ENCODE data around the gene PDIA6. TPM values are rescaled to one million over a fixed set of nuclear protein-coding genes. Genes with fewer than 3 reads are reported as not detected.
A peak's percentile ranks its signal among the peaks of the same experiment; 100 is the strongest.

PDIA6 gene
- total RNA-seq = 100 to 1,000 TPM; 402 to 408 TPM
- polyA plus RNA-seq (2013, experiment 1 of 2) = 325 TPM
- polyA plus RNA-seq (2013, experiment 2 of 2) = 329 TPM
- long read RNA-seq, experiment 1, transcript PDIA6-201 (13 exons, 2,338 nt) = major isoform, 122 of 296 reads
- long read RNA-seq, experiment 1, partial matches to known transcripts = 122 of 296 reads
- long read RNA-seq, experiment 1, other reads (novel, unspliced or antisense) = 52 of 296 reads
- long read RNA-seq, experiment 2, transcript PDIA6-201 (13 exons, 2,338 nt) = major isoform, 2,354 of 2,491 reads
- long read RNA-seq, experiment 2, partial matches to known transcripts = 60 of 2,491 reads
- long read RNA-seq, experiment 2, other reads (novel, unspliced or antisense) = 76 of 2,491 reads
- long read RNA-seq, experiment 3, transcript PDIA6-201 (13 exons, 2,338 nt) = major isoform, 4,407 of 4,667 reads
- long read RNA-seq, experiment 3, partial matches to known transcripts = 114 of 4,667 reads
- long read RNA-seq, experiment 3, other reads (novel, unspliced or antisense) = 142 of 4,667 reads
- long read RNA-seq, experiment 4, transcript PDIA6-201 (13 exons, 2,338 nt) = major isoform, 2,108 of 2,762 reads
- long read RNA-seq, experiment 4, partial matches to known transcripts = 606 of 2,762 reads
- long read RNA-seq, experiment 4, other reads (novel, unspliced or antisense) = 48 of 2,762 reads

- H3K27ac ChIP-seq (ENCODE audit: low read depth, low read length) = peak within 1 kb of the TSS; percentile 84
- H3K27me3 ChIP-seq (ENCODE audit: control insufficient read depth, insufficient read depth, low read length, poor library complexity, severe bottlenecking) = no peaks in the 10 kb centered on the region
- Mint-ChIP-seq H3K4me1 (peaks cover 35% of the 10 kb centered on the region), H3K4me3 (peak within 1 kb of the TSS; percentile 94), H3K9me3 (no peaks in the 10 kb centered on the region), H3K27me3 (ENCODE audit: insufficient read depth) (no peaks in the 10 kb centered on the region), H3K27ac (peak within 1 kb of the TSS; percentile 94), H3K36me3 (ENCODE audit: low read depth) (peaks cover 14% of the 10 kb centered on the region)
- DNase-seq = peak; percentile 99
- peak; percentile 21 for TF ChIP-seq CTCF (conservative IDR thresholded peaks at IDR 0.05)
- H3K4me1 ChIP-seq (ENCODE audit: control insufficient read depth, insufficient read depth, low read length) = no peaks in the 10 kb centered on the region
- WGBS, 2 experiments (ENCODE audit: insufficient coverage in 1 of 2, insufficient read length in 1 of 2) = 0 to 1% methylated on average over 20 to 98 of the region's 98 CpGs
- no peaks in the 10 kb centered on the region for H3K9me3 ChIP-seq (ENCODE audit: control insufficient read depth, low read length)
- peak within 1 kb of the TSS; percentile 87 for H3K9ac ChIP-seq (ENCODE audit: extremely low read depth, low read length, poor library complexity, severe bottlenecking)
- peak within 1 kb of the TSS; percentile 98 for H3K4me3 ChIP-seq (ENCODE audit: low read length)
- peaks cover 32% of the 10 kb centered on the region for H3K36me3 ChIP-seq (ENCODE audit: control insufficient read depth, insufficient read depth, low read length)
Observed at GRCh38 chr2:10812362-10813162, at the start of gene PDIA6. TSS of gene PDIA6 (minus strand) at chr2:10812785. CDS start at chr2:10812696, 89 bp downstream.

- Mint-ChIP-seq H3K9me3 (no peaks in the 10 kb centered on the region), H3K4me1 (peaks cover 14% of the 10 kb centered on the region), H3K36me3 (ENCODE audit: low read depth) (no peaks in the 10 kb centered on the region), H3K27me3 (ENCODE audit: insufficient read depth) (peaks cover 8% of the 10 kb centered on the region), H3K4me3 (no peak overlapping the region), H3K27ac (no peak overlapping the region)
- H3K9ac ChIP-seq (ENCODE audit: extremely low read depth, low read length, poor library complexity, severe bottlenecking) = no peak overlapping the region
- no peak overlapping the region for H3K27ac ChIP-seq (ENCODE audit: low read depth, low read length)
- H3K9me3 ChIP-seq (ENCODE audit: control insufficient read depth, low read length) = no peaks in the 10 kb centered on the region
- no peak overlapping the region for H3K4me3 ChIP-seq (ENCODE audit: low read length)
- H3K36me3 ChIP-seq (ENCODE audit: control insufficient read depth, insufficient read depth, low read length) = no peaks in the 10 kb centered on the region
- 83 to 90% methylated on average over 3 to 10 of the region's 10 CpGs for WGBS, 2 experiments (ENCODE audit: insufficient coverage in 1 of 2, insufficient read length in 1 of 2)
- H3K27me3 ChIP-seq (ENCODE audit: control insufficient read depth, insufficient read depth, low read length, poor library complexity, severe bottlenecking) = no peaks in the 10 kb centered on the region
- no peaks in the 10 kb centered on the region for H3K4me1 ChIP-seq (ENCODE audit: control insufficient read depth, insufficient read depth, low read length)
- no peak for TF ChIP-seq CTCF (conservative IDR thresholded peaks at IDR 0.05)
- no peak for DNase-seq
Observed at GRCh38 chr2:10862330-10862729, 49.7 kb upstream of the PDIA6 start.

GRCh38 chr2:10861765-10862164, 49.2 kb upstream of the PDIA6 start:
- H3K27me3 Mint-ChIP-seq (ENCODE audit: insufficient read depth) = peaks cover 8% of the 10 kb centered on the region
- H3K9me3 Mint-ChIP-seq = no peaks in the 10 kb centered on the region
- no peaks in the 10 kb centered on the region for H3K27me3 ChIP-seq (ENCODE audit: control insufficient read depth, insufficient read depth, low read length, poor library complexity, severe bottlenecking)
- WGBS, 2 experiments (ENCODE audit: insufficient coverage in 1 of 2, insufficient read length in 1 of 2) = 93 to 97% methylated on average over 5 of the region's 5 CpGs
- no peak overlapping the region for H3K27ac Mint-ChIP-seq
- no peak overlapping the region for H3K9ac ChIP-seq (ENCODE audit: extremely low read depth, low read length, poor library complexity, severe bottlenecking)
- H3K27ac ChIP-seq (ENCODE audit: low read depth, low read length) = no peak overlapping the region
- no peaks in the 10 kb centered on the region for H3K36me3 Mint-ChIP-seq (ENCODE audit: low read depth)
- no peaks in the 10 kb centered on the region for H3K9me3 ChIP-seq (ENCODE audit: control insufficient read depth, low read length)
- no peak for TF ChIP-seq CTCF (conservative IDR thresholded peaks at IDR 0.05)
- no peak overlapping the region for H3K4me3 ChIP-seq (ENCODE audit: low read length)
- peaks cover 15% of the 10 kb centered on the region for H3K4me1 Mint-ChIP-seq
- no peak overlapping the region for H3K4me3 Mint-ChIP-seq
- H3K4me1 ChIP-seq (ENCODE audit: control insufficient read depth, insufficient read depth, low read length) = no peaks in the 10 kb centered on the region
- no peak for DNase-seq
- no peaks in the 10 kb centered on the region for H3K36me3 ChIP-seq (ENCODE audit: control insufficient read depth, insufficient read depth, low read length)

All from endodermal cell (in vitro differentiated cells).